HEK293 (cell line): ENCODE measurements around the gene FIGNL2.
A peak's percentile ranks its signal among the peaks of the same experiment; 100 is the strongest.

Source experiments
- BCL11B ChIP-seq: fragments of 450-650 bp; formaldehyde crosslinking; IDR thresholded peaks from 2 replicates; pipeline ENCODE4 v1.5.1; 2016; ENCODE audit warnings: low read depth, missing biosample characterization, missing genetic modification characterization
- EGR2 ChIP-seq: fragments of 450-650 bp; formaldehyde crosslinking; IDR thresholded peaks from 2 replicates; pipeline ENCODE4 v1.5.1; 2016; ENCODE audit warnings: low read depth, missing biosample characterization, missing genetic modification characterization
- KLF1 ChIP-seq: fragments of 450-650 bp; formaldehyde crosslinking; IDR thresholded peaks from 2 replicates; pipeline ENCODE4 v1.5.1; 2016; ENCODE audit warnings: missing biosample characterization, missing genetic modification characterization
- KLF10 ChIP-seq: fragments of 450-650 bp; IDR thresholded peaks from 2 replicates; pipeline ENCODE4 v1.5.1; 2018; ENCODE audit warnings: missing biosample characterization, mild to moderate bottlenecking, missing genetic modification characterization
- RBAK ChIP-seq: fragments of 450-650 bp; formaldehyde crosslinking; IDR thresholded peaks from 2 replicates; pipeline ENCODE4 v1.5.1; 2016; ENCODE audit warnings: missing biosample characterization, missing genetic modification characterization
- SP2 ChIP-seq: fragments of 450-650 bp; formaldehyde crosslinking; IDR thresholded peaks from 2 replicates; pipeline ENCODE4 v1.5.1; 2016; ENCODE audit warnings: missing biosample characterization, missing genetic modification characterization
- TRIM28 ChIP-seq: IDR thresholded peaks from 2 replicates; pipeline ENCODE4 v1.6.1; 2011; ENCODE audit warnings: low read length, control low read depth, borderline replicate concordance
- TSHZ1 ChIP-seq: fragments of 450-650 bp; formaldehyde crosslinking; IDR thresholded peaks from 2 replicates; pipeline ENCODE4 v1.5.1; 2016; ENCODE audit warnings: missing biosample characterization, missing genetic modification characterization, borderline replicate concordance
- WT1 ChIP-seq: fragments of 450-650 bp; formaldehyde crosslinking; IDR thresholded peaks from 2 replicates; pipeline ENCODE4 v1.5.1; 2016; ENCODE audit warnings: missing biosample characterization, missing genetic modification characterization
- YY1 ChIP-seq: fragments of 450-650 bp; formaldehyde crosslinking; IDR thresholded peaks from 2 replicates; pipeline ENCODE4 v1.5.1; 2018; ENCODE audit warnings: missing biosample characterization, missing genetic modification characterization
- ZBTB44 ChIP-seq: fragments of 450-650 bp; IDR thresholded peaks from 2 replicates; pipeline ENCODE4 v1.5.1; 2018; ENCODE audit warnings: missing biosample characterization, mild to moderate bottlenecking, missing genetic modification characterization
- ZNF223 ChIP-seq: fragments of 450-650 bp; formaldehyde crosslinking; IDR thresholded peaks from 2 replicates; pipeline ENCODE4 v1.5.1; 2016; ENCODE audit warnings: missing biosample characterization, missing genetic modification characterization
- ZNF239 ChIP-seq: fragments of 450-650 bp; formaldehyde crosslinking; IDR thresholded peaks from 2 replicates; pipeline ENCODE4 v1.5.1; 2016; ENCODE audit warnings: missing biosample characterization, missing genetic modification characterization
- ZNF274 ChIP-seq, 2 experiments: fragments of 200-500 bp in 1 of 2; fragments of 450-650 bp in 1 of 2; sonication (Bioruptor generic) in 1 of 2; formaldehyde crosslinking in 1 of 2; IDR thresholded peaks; 2 replicates each; pipeline versions ENCODE4 v1.5.1 to v1.6.1; 2014 to 2016; ENCODE audit warnings: borderline replicate concordance in 1 of 2, inconsistent platforms in 1 of 2, low read length in 1 of 2, missing biosample characterization in 1 of 2, missing genetic modification characterization in 1 of 2
- ZNF404 ChIP-seq: fragments of 450-650 bp; formaldehyde crosslinking; IDR thresholded peaks from 2 replicates; pipeline ENCODE4 v1.5.1; 2017; ENCODE audit warnings: missing biosample characterization, missing genetic modification characterization
- ZNF426 ChIP-seq: fragments of 450-650 bp; formaldehyde crosslinking; IDR thresholded peaks from 2 replicates; pipeline ENCODE4 v1.5.1; 2017; ENCODE audit warnings: missing biosample characterization, missing genetic modification characterization, mild to moderate bottlenecking, inconsistent platforms, moderate library complexity
- ZNF501 ChIP-seq: fragments of 450-650 bp; formaldehyde crosslinking; IDR thresholded peaks from 2 replicates; pipeline ENCODE4 v1.5.1; 2016; ENCODE audit warnings: missing biosample characterization, missing genetic modification characterization
- ZNF529 ChIP-seq: fragments of 450-650 bp; formaldehyde crosslinking; IDR thresholded peaks from 2 replicates; pipeline ENCODE4 v1.5.1; 2017; ENCODE audit warnings: missing genetic modification characterization, missing biosample characterization; ENCODE audit not compliant: insufficient replicate concordance
- ZNF530 ChIP-seq: fragments of 450-650 bp; formaldehyde crosslinking; IDR thresholded peaks from 2 replicates; pipeline ENCODE4 v1.5.1; 2016; ENCODE audit warnings: low read depth, missing biosample characterization, missing genetic modification characterization
- ZNF645 ChIP-seq: fragments of 450-650 bp; formaldehyde crosslinking; IDR thresholded peaks from 2 replicates; pipeline ENCODE4; 2016; ENCODE audit warnings: missing biosample characterization, missing genetic modification characterization
- ZNF785 ChIP-seq: fragments of 450-650 bp; formaldehyde crosslinking; IDR thresholded peaks from 2 replicates; pipeline ENCODE4 v1.5.1; 2016; ENCODE audit warnings: missing biosample characterization, missing genetic modification characterization
- ZNF792 ChIP-seq: fragments of 450-650 bp; formaldehyde crosslinking; IDR thresholded peaks from 2 replicates; pipeline ENCODE4 v1.5.1; 2016; ENCODE audit warnings: missing biosample characterization, missing genetic modification characterization
- ZNF830 ChIP-seq: fragments of 450-650 bp; IDR thresholded peaks from 2 replicates; pipeline ENCODE4 v1.5.0; 2018; ENCODE audit warnings: missing biosample characterization, missing genetic modification characterization, low read depth, mild to moderate bottlenecking, moderate library complexity
- ZSCAN16 ChIP-seq: fragments of 450-650 bp; formaldehyde crosslinking; IDR thresholded peaks from 2 replicates; pipeline ENCODE4 v1.5.1; 2016; ENCODE audit warnings: missing biosample characterization, missing genetic modification characterization
- ZSCAN4 ChIP-seq: fragments of 450-650 bp; formaldehyde crosslinking; IDR thresholded peaks from 2 replicates; pipeline ENCODE4 v1.5.1; 2017; ENCODE audit warnings: missing biosample characterization, missing genetic modification characterization
- ZXDB ChIP-seq: fragments of 450-650 bp; formaldehyde crosslinking; IDR thresholded peaks from 2 replicates; pipeline ENCODE4 v1.5.1; 2016; ENCODE audit warnings: missing biosample characterization, missing genetic modification characterization
- TF ChIP-seq, protein P1 (sequence below): fragments of 450-650 bp; formaldehyde crosslinking; optimal IDR thresholded peaks from 2 replicates; pipeline ENCODE3; 2016; ENCODE audit warnings: missing biosample characterization, mild to moderate bottlenecking, missing genetic modification characterization
- TF ChIP-seq, protein P2 (sequence below): fragments of 450-650 bp; formaldehyde crosslinking; IDR thresholded peaks from 2 replicates; pipeline ENCODE4 v1.5.1; 2016; ENCODE audit warnings: missing biosample characterization, missing genetic modification characterization

Gene FIGNL2

GRCh38 chr12:51836041-51836826, 12.3 kb downstream of the FIGNL2 start (continued):
- TF ChIP-seq ZNF239 (tag by site-specific recombination): no peak
- no peak for TF ChIP-seq BCL11B (tag by site-specific recombination)
- no peak for TF ChIP-seq TRIM28
- TF ChIP-seq ZNF404: no peak
- no peak for TF ChIP-seq RBAK (tag by site-specific recombination)
- no peak for TF ChIP-seq ZNF645
- no peak for TF ChIP-seq ZNF530 (tag by site-specific recombination)
- no peak for TF ChIP-seq ZSCAN16 (tag by site-specific recombination)
- TF ChIP-seq ZNF830: no peak
- no peak for TF ChIP-seq ZXDB (tag by site-specific recombination)
- no peak for TF ChIP-seq ZNF274 (IDR thresholded peaks at IDR 0.05; ENCODE audit: low read length)
- TF ChIP-seq ZNF274 (tag by site-specific recombination; IDR thresholded peaks at IDR 0.05; ENCODE audit: borderline replicate concordance): no peak
- TF ChIP-seq ZNF426 (tag by site-specific recombination): no peak
- TF ChIP-seq KLF1: peak; percentile 86
- TF ChIP-seq, protein P1, sequence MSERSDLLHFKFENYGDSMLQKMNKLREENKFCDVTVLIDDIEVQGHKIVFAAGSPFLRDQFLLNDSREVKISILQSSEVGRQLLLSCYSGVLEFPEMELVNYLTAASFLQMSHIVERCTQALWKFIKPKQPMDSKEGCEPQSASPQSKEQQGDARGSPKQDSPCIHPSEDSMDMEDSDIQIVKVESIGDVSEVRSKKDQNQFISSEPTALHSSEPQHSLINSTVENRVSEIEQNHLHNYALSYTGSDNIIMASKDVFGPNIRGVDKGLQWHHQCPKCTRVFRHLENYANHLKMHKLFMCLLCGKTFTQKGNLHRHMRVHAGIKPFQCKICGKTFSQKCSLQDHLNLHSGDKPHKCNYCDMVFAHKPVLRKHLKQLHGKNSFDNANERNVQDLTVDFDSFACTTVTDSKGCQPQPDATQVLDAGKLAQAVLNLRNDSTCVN (tag by site-specific recombination): no peak
- TF ChIP-seq ZNF529: no peak
- peak; percentile 40; the same call in 1 of the 2 replicates for TF ChIP-seq WT1
- TF ChIP-seq ZSCAN4 (tag by site-specific recombination): no peak
- TF ChIP-seq ZNF223 (tag by site-specific recombination): no peak
- TF ChIP-seq TSHZ1 (tag by site-specific recombination): no peak
- peak; percentile 59 for TF ChIP-seq EGR2 (tag by site-specific recombination)
- TF ChIP-seq ZBTB44 (tag by site-specific recombination): no peak
- TF ChIP-seq ZNF785 (tag by site-specific recombination): no peak
- no peak for TF ChIP-seq KLF10 (tag by site-specific recombination)
- TF ChIP-seq, protein P2, sequence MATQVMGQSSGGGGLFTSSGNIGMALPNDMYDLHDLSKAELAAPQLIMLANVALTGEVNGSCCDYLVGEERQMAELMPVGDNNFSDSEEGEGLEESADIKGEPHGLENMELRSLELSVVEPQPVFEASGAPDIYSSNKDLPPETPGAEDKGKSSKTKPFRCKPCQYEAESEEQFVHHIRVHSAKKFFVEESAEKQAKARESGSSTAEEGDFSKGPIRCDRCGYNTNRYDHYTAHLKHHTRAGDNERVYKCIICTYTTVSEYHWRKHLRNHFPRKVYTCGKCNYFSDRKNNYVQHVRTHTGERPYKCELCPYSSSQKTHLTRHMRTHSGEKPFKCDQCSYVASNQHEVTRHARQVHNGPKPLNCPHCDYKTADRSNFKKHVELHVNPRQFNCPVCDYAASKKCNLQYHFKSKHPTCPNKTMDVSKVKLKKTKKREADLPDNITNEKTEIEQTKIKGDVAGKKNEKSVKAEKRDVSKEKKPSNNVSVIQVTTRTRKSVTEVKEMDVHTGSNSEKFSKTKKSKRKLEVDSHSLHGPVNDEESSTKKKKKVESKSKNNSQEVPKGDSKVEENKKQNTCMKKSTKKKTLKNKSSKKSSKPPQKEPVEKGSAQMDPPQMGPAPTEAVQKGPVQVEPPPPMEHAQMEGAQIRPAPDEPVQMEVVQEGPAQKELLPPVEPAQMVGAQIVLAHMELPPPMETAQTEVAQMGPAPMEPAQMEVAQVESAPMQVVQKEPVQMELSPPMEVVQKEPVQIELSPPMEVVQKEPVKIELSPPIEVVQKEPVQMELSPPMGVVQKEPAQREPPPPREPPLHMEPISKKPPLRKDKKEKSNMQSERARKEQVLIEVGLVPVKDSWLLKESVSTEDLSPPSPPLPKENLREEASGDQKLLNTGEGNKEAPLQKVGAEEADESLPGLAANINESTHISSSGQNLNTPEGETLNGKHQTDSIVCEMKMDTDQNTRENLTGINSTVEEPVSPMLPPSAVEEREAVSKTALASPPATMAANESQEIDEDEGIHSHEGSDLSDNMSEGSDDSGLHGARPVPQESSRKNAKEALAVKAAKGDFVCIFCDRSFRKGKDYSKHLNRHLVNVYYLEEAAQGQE (tag by site-specific recombination): no peak
- TF ChIP-seq SP2 (tag by site-specific recombination): peak; percentile 50
- no peak for TF ChIP-seq ZNF792 (tag by site-specific recombination)
- TF ChIP-seq YY1 (tag by site-specific recombination): no peak
- TF ChIP-seq ZNF501 (tag by site-specific recombination): no peak
